SK-N-SH treated with all-trans-retinoic acid at 6 μM for 48 hours (cell line): ENCODE data around the gene CCNL2.

Experiments
- ATAC-seq: fragments of 200-7000 bp; cut with Tn5 transposase; 3 replicates; pipeline ENCODE4 v1.9.1; 2020; ENCODE audit warnings: mild to moderate bottlenecking, moderate library complexity
- CSRNP3 ChIP-seq: fragments of 250-450 bp; sonication (Bioruptor Pico); IDR thresholded peaks from 2 replicates; pipeline ENCODE4 v1.5.1; 2021; ENCODE audit warnings: mild to moderate bottlenecking, moderate library complexity
- GLIS3 ChIP-seq: fragments of 250-450 bp; sonication (Bioruptor Pico); IDR thresholded peaks from 2 replicates; pipeline ENCODE4 v1.5.0; 2020; ENCODE audit warnings: mild to moderate bottlenecking, moderate library complexity
- ISL1 ChIP-seq: fragments of 250-450 bp; sonication (Bioruptor Pico); IDR thresholded peaks from 2 replicates; pipeline ENCODE4 v2.1.2; 2022; ENCODE audit warnings: mild to moderate bottlenecking, moderate library complexity
- OSR1 ChIP-seq: fragments of 250-450 bp; sonication (Bioruptor Pico); IDR thresholded peaks from 2 replicates; pipeline ENCODE4 v1.8.0; 2022; ENCODE audit warnings: moderate library complexity, mild to moderate bottlenecking, inconsistent platforms
- PATZ1 ChIP-seq: fragments of 250-450 bp; sonication (Bioruptor Pico); IDR thresholded peaks from 2 replicates; pipeline ENCODE4 v1.8.0; 2020; ENCODE audit warnings: mild to moderate bottlenecking, moderate library complexity, borderline replicate concordance
- POU6F1 ChIP-seq: fragments of 250-450 bp; sonication (Bioruptor Pico); IDR thresholded peaks from 2 replicates; pipeline ENCODE4 v1.8.0; 2021; ENCODE audit warnings: low read depth, mild to moderate bottlenecking, moderate library complexity, borderline replicate concordance
- PPARA ChIP-seq: fragments of 250-450 bp; sonication (Bioruptor Pico); IDR thresholded peaks from 2 replicates; pipeline ENCODE4 v1.5.0; 2020; ENCODE audit warnings: mild to moderate bottlenecking, borderline replicate concordance
- RARB ChIP-seq: fragments of 250-450 bp; sonication (Bioruptor Pico); IDR thresholded peaks from 2 replicates; pipeline ENCODE4 v1.8.0; 2021; ENCODE audit warnings: mild to moderate bottlenecking, moderate library complexity
- SNAI2 ChIP-seq: fragments of 250-450 bp; sonication (Bioruptor Pico); IDR thresholded peaks from 2 replicates; pipeline ENCODE4 v1.5.0; 2020; ENCODE audit warnings: mild to moderate bottlenecking, moderate library complexity
- TCF4 ChIP-seq: fragments of 250-450 bp; sonication (Bioruptor Pico); IDR thresholded peaks from 2 replicates; pipeline ENCODE4 v1.8.0; 2021; ENCODE audit warnings: mild to moderate bottlenecking, moderate library complexity, borderline replicate concordance
- TOX ChIP-seq: fragments of 250-450 bp; sonication (Bioruptor Pico); IDR thresholded peaks from 2 replicates; pipeline ENCODE4 v1.8.0; 2021; ENCODE audit warnings: mild to moderate bottlenecking, moderate library complexity, borderline replicate concordance
- TSHZ2 ChIP-seq: fragments of 250-450 bp; sonication (Bioruptor Pico); IDR thresholded peaks from 2 replicates; pipeline ENCODE4 v1.5.0; 2020; ENCODE audit warnings: mild to moderate bottlenecking, moderate library complexity
- ZC3H10 ChIP-seq: fragments of 250-450 bp; sonication (Bioruptor Pico); IDR thresholded peaks from 2 replicates; pipeline ENCODE4 v1.5.1; 2021; ENCODE audit warnings: mild to moderate bottlenecking, moderate library complexity
- ZFP3 ChIP-seq: fragments of 250-450 bp; sonication (Bioruptor Pico); IDR thresholded peaks from 2 replicates; pipeline ENCODE4 v1.5.0; 2020; ENCODE audit warnings: mild to moderate bottlenecking, moderate library complexity
- ZFP30 ChIP-seq: fragments of 450-650 bp; formaldehyde crosslinking; IDR thresholded peaks from 2 replicates; pipeline ENCODE4 v1.5.0; 2022; ENCODE audit warnings: mild to moderate bottlenecking, moderate library complexity
- ZNF565 ChIP-seq: fragments of 450-650 bp; formaldehyde crosslinking; conservative IDR thresholded peaks from 2 replicates; pipeline ENCODE4 v1.5.0; 2020; ENCODE audit warnings: low read depth, mild to moderate bottlenecking, moderate library complexity
- ZNF70 ChIP-seq: fragments of 450-650 bp; formaldehyde crosslinking; IDR thresholded peaks from 2 replicates; pipeline ENCODE4 v1.5.0; 2020; ENCODE audit warnings: mild to moderate bottlenecking, moderate library complexity
- ZNF8 ChIP-seq: fragments of 450-650 bp; formaldehyde crosslinking; IDR thresholded peaks from 2 replicates; pipeline ENCODE4 v1.5.0; 2020; ENCODE audit warnings: mild to moderate bottlenecking, moderate library complexity

The CCNL2 gene

GRCh38 chr1:1422465-1423244 is 23.5 kb upstream of the CCNL2 start (continued):
- no peak for TF ChIP-seq TCF4 (CRISPR knock-in tag)
- peak; percentile 58; the same call in 1 of the 2 replicates for TF ChIP-seq ZNF565 (CRISPR knock-in tag)
- peak; percentile 75 for TF ChIP-seq ISL1 (CRISPR knock-in tag)
- TF ChIP-seq PATZ1 (CRISPR knock-in tag), result no peak
- no peak for TF ChIP-seq PPARA
- TF ChIP-seq CSRNP3 (CRISPR knock-in tag), result 0 out of 2 replicates have a peak, but pooled peaks have one; percentile 26

GRCh38 chr1:1421907-1422464 is 22.9 kb upstream of the CCNL2 start:
- no peak for ATAC-seq
- TF ChIP-seq ZFP3, result no peak
- TF ChIP-seq ZC3H10, result no peak
- TF ChIP-seq ZNF565 (CRISPR knock-in tag), result no peak
- no peak for TF ChIP-seq ZNF8 (CRISPR knock-in tag)
- TF ChIP-seq OSR1 (CRISPR knock-in tag), result no peak
- TF ChIP-seq TOX (CRISPR knock-in tag), result no peak
- TF ChIP-seq POU6F1, result no peak
- TF ChIP-seq SNAI2 (CRISPR knock-in tag), result no peak
- TF ChIP-seq TCF4 (CRISPR knock-in tag), result no peak
- no peak for TF ChIP-seq PATZ1 (CRISPR knock-in tag)
- TF ChIP-seq ZNF70 (CRISPR knock-in tag), result no peak

- ATAC-seq, result no peak
These were observed 22.2 kb upstream of the CCNL2 start, which contains the start of gene ANKRD65 for GRCh38 chr1:1421147-1421906. Gene ANKRD65 (minus strand): TSS chr1:1421276. CDS start chr1:1421005, 271 bp downstream.

More at GRCh38 chr1:1421147-1421906, 22.2 kb upstream of the CCNL2 start, which contains the start of gene ANKRD65:
- TF ChIP-seq TSHZ2 (no peak), TCF4 (CRISPR knock-in tag) (no peak), PPARA (no peak), RARB (CRISPR knock-in tag) (no peak), ISL1 (CRISPR knock-in tag) (no peak), POU6F1 (no peak), GLIS3 (no peak), ZFP30 (CRISPR knock-in tag) (no peak)
